GM23338 (cell line): Measurements from ENCODE around the gene SLC4A2. TPM values are rescaled to one million over a fixed set of nuclear protein-coding genes. Genes with fewer than 3 reads are reported as not detected.
"Not testable (repeated sequence)": the region's sequence is repeated elsewhere in the genome, so short reads cannot be mapped to it uniquely, and the experiment has no call there.

ENCODE experiments used
- ATAC-seq: fragments of 200-7000 bp; cut with Tn5 transposase; 3 replicates; pipeline ENCODE4 v1.9.1; 2020
- DNase-seq: peaks from one replicate; pipeline ENCODE4 v3.0.0-alpha.2; 2015; ENCODE audit warnings: low spot score
- H2AFZ ChIP-seq: fragments of 200-600 bp; sonication (generic); 2 replicates; pipeline ENCODE4 v1.8.0; 2016; ENCODE audit warnings: antibody characterized with exemption, mild to moderate bottlenecking, moderate library complexity
- H3F3A ChIP-seq: fragments of 200-600 bp; sonication (generic); replicated peaks from 2 replicates; pipeline ENCODE4 v1.8.0; 2017; ENCODE audit warnings: antibody characterized with exemption, mixed run types, low read depth
- H3K27ac ChIP-seq: fragments of 200-600 bp; sonication (generic); 2 replicates; pipeline ENCODE4 v1.6.1; 2016; ENCODE audit warnings: low read depth
- H3K27me3 ChIP-seq: fragments of 200-600 bp; sonication (generic); 2 replicates; pipeline ENCODE4 v1.8.0; 2016; ENCODE audit warnings: mild to moderate bottlenecking, mixed run types, moderate library complexity; ENCODE audit not compliant: insufficient read depth
- H3K36me3 ChIP-seq: fragments of 200-600 bp; sonication (generic); 2 replicates; pipeline ENCODE4 v1.8.0; 2016; ENCODE audit warnings: mild to moderate bottlenecking; ENCODE audit not compliant: insufficient read depth
- H3K4me1 ChIP-seq: fragments of 200-600 bp; sonication (generic); 2 replicates; pipeline ENCODE4 v1.8.0; 2016; ENCODE audit warnings: mild to moderate bottlenecking, moderate library complexity; ENCODE audit not compliant: insufficient read depth
- H3K4me2 ChIP-seq: fragments of 200-600 bp; sonication (generic); 2 replicates; pipeline ENCODE4 v1.7.1; 2017; ENCODE audit warnings: mixed run types
- H3K4me3 ChIP-seq: fragments of 200-600 bp; sonication (generic); 2 replicates; pipeline ENCODE4 v1.6.1; 2016; ENCODE audit warnings: mixed run types
- H3K79me2 ChIP-seq: fragments of 200-600 bp; sonication (generic); replicated peaks from 2 replicates; pipeline ENCODE4 v1.8.0; 2017; ENCODE audit warnings: mild to moderate bottlenecking; ENCODE audit not compliant: insufficient read depth
- H3K9me2 ChIP-seq: fragments of 200-600 bp; sonication (generic); 2 replicates; pipeline ENCODE4 v1.8.0; 2017; ENCODE audit not compliant: insufficient read depth
- H4K20me1 ChIP-seq: fragments of 200-600 bp; sonication (generic); replicated peaks from 2 replicates; pipeline ENCODE4 v1.8.0; 2017; ENCODE audit warnings: mild to moderate bottlenecking; ENCODE audit not compliant: insufficient read depth
- H3K27ac Mint-ChIP-seq: 2 replicates; pipeline ENCODE4 v1.8.0; 2020; ENCODE audit warnings: inconsistent platforms, mild to moderate bottlenecking, moderate library complexity, mixed read lengths
- H3K27me3 Mint-ChIP-seq: 3 replicates; pipeline ENCODE4 v1.8.0; 2022; ENCODE audit warnings: low read depth, mild to moderate bottlenecking, moderate library complexity, mixed read lengths, inconsistent platforms; ENCODE audit not compliant: insufficient read depth, poor library complexity
- H3K36me3 Mint-ChIP-seq: 3 replicates; pipeline ENCODE4 v1.8.0; 2021; ENCODE audit warnings: low read depth, mild to moderate bottlenecking, inconsistent platforms, moderate library complexity, mixed read lengths
- H3K4me1 Mint-ChIP-seq: 3 replicates; pipeline ENCODE4 v1.8.0; 2020; ENCODE audit warnings: mild to moderate bottlenecking, inconsistent platforms, mixed read lengths
- H3K4me3 Mint-ChIP-seq: 3 replicates; pipeline ENCODE4 v1.8.0; 2021; ENCODE audit warnings: moderate library complexity, mild to moderate bottlenecking, inconsistent platforms, mixed read lengths
- H3K9me3 Mint-ChIP-seq: 3 replicates; pipeline ENCODE4 v1.8.0; 2020; ENCODE audit warnings: moderate library complexity, mild to moderate bottlenecking, inconsistent platforms, mixed read lengths
- CTCF ChIP-seq, 2 experiments: fragments of 200-600 bp in 1 of 2; sonication (generic) in 1 of 2; conservative IDR thresholded peaks; 2 replicates each; pipeline versions ENCODE4 v1.5.1 to v1.6.1; 2016 to 2017; ENCODE audit warnings: antibody characterized with exemption in 2 of 2, low read depth in 2 of 2, mild to moderate bottlenecking in 2 of 2, moderate library complexity in 1 of 2
- EZH2 ChIP-seq: fragments of 200-600 bp; sonication (generic); IDR thresholded peaks from one replicate; pipeline ENCODE4 v1.8.0; 2017; ENCODE audit warnings: antibody characterized with exemption, mild to moderate bottlenecking, low read depth; ENCODE audit not compliant: unreplicated experiment
- EZH2phosphoT487 ChIP-seq: fragments of 200-600 bp; sonication (generic); IDR thresholded peaks from one replicate; pipeline ENCODE4 v1.8.1; 2018; ENCODE audit warnings: antibody characterized with exemption; ENCODE audit not compliant: unreplicated experiment
- NANOG ChIP-seq: IDR thresholded peaks from 2 replicates; pipeline ENCODE4 v1.6.1; 2016; ENCODE audit warnings: antibody characterized with exemption, borderline replicate concordance
- REST ChIP-seq: IDR thresholded peaks from one replicate; pipeline ENCODE4 v1.6.1; 2018; ENCODE audit warnings: antibody characterized with exemption; ENCODE audit not compliant: unreplicated experiment
- ZNF114 ChIP-seq: fragments of 250-450 bp; sonication (Bioruptor Pico); IDR thresholded peaks from 2 replicates; pipeline ENCODE4 v1.5.0; 2020; ENCODE audit warnings: mild to moderate bottlenecking, moderate library complexity
- polyA plus RNA-seq: library from polyadenylated mRNA; unstranded; fragments of >200 nt; fragmentation: Nextera tagmentation; extraction: Ambion mirVana; gene quantifications from 2 replicates; pipeline ENCODE4 v1.2.1, GENCODE V29; 2016
- total RNA-seq: library from RNA; depleted of rRNA; stranded (reverse); fragments of >200 nt; shearing (Covaris generic); gene quantifications from 2 replicates; pipeline ENCODE4 v1.2.3, GENCODE V29; 2014

SLC4A2 gene
- total and polyA plus RNA-seq, 2 experiments from 2014 or later = 64.8 to 106 TPM

- H3K4me1 Mint-ChIP-seq = peaks cover 40% of the 10 kb centered on the region
- peaks cover 12% of the 10 kb centered on the region for H3K27me3 ChIP-seq
- ATAC-seq = no peak
- peak overlapping the region; percentile 51 for H3K4me2 ChIP-seq
- H3K4me3 ChIP-seq = no peak overlapping the region
- peaks cover 27% of the 10 kb centered on the region for H3K4me1 ChIP-seq
- no peak overlapping the region for H3K27ac ChIP-seq
- no peaks in the 10 kb centered on the region for H4K20me1 ChIP-seq
- H3K79me2 ChIP-seq = no peaks in the 10 kb centered on the region
- TF ChIP-seq CTCF (conservative IDR thresholded peaks at IDR 0.05; ENCODE audit: low read depth in 2 of 2) = no peak
- no peak for TF ChIP-seq ZNF114
- no peak for TF ChIP-seq EZH2
- TF ChIP-seq REST = no peak
- no peak for TF ChIP-seq NANOG
- TF ChIP-seq EZH2phosphoT487 = no peak
- H2AFZ ChIP-seq = no peak overlapping the region
- peaks cover 25% of the 10 kb centered on the region for H3K27me3 Mint-ChIP-seq
- no peaks in the 10 kb centered on the region for H3K9me3 Mint-ChIP-seq
- no peaks in the 10 kb centered on the region for H3K9me2 ChIP-seq
- H3K4me3 Mint-ChIP-seq = peak overlapping the region; percentile 64
- H3K27ac Mint-ChIP-seq = no peak overlapping the region
- H3K36me3 ChIP-seq = no peaks in the 10 kb centered on the region
- H3K36me3 Mint-ChIP-seq = peaks cover 7% of the 10 kb centered on the region; the same call in 1 of the 3 replicates
- 0 out of 2 replicates have a peak, but pooled peaks cover 8% of the 10 kb centered on the region for H3F3A ChIP-seq
- DNase-seq = no peak
These were observed 48.3 kb upstream of the SLC4A2 start for GRCh38 chr7:151011097-151011409.

- H3K4me3 Mint-ChIP-seq = peak overlapping the region; percentile 32; the same call in 1 of the 3 replicates
- H3K27ac ChIP-seq, H3F3A ChIP-seq, H3K9me3 Mint-ChIP-seq, H3K27ac Mint-ChIP-seq, H3K36me3 Mint-ChIP-seq, H3K4me3 ChIP-seq, H3K9me2 ChIP-seq, ATAC-seq, H3K36me3 ChIP-seq, DNase-seq, H4K20me1 ChIP-seq, H3K79me2 ChIP-seq, H3K4me2 ChIP-seq, H2AFZ ChIP-seq: not testable (repeated sequence)
- H3K27me3 ChIP-seq = peaks cover 15% of the 10 kb centered on the region
- peaks cover 30% of the 10 kb centered on the region for H3K27me3 Mint-ChIP-seq
- H3K4me1 ChIP-seq = peaks cover 27% of the 10 kb centered on the region
- peaks cover 40% of the 10 kb centered on the region for H3K4me1 Mint-ChIP-seq
These were observed 47.8 kb upstream of the SLC4A2 start for GRCh38 chr7:151011616-151012015.
